ENCODE measurements around the gene EN1. TPM values are rescaled to one million over a fixed set of nuclear protein-coding genes. Genes with fewer than 3 reads are reported as not detected.

EN1 gene
- total RNA-seq, 1 experiment from 2014 or later, result 0.26 TPM

DNA sequence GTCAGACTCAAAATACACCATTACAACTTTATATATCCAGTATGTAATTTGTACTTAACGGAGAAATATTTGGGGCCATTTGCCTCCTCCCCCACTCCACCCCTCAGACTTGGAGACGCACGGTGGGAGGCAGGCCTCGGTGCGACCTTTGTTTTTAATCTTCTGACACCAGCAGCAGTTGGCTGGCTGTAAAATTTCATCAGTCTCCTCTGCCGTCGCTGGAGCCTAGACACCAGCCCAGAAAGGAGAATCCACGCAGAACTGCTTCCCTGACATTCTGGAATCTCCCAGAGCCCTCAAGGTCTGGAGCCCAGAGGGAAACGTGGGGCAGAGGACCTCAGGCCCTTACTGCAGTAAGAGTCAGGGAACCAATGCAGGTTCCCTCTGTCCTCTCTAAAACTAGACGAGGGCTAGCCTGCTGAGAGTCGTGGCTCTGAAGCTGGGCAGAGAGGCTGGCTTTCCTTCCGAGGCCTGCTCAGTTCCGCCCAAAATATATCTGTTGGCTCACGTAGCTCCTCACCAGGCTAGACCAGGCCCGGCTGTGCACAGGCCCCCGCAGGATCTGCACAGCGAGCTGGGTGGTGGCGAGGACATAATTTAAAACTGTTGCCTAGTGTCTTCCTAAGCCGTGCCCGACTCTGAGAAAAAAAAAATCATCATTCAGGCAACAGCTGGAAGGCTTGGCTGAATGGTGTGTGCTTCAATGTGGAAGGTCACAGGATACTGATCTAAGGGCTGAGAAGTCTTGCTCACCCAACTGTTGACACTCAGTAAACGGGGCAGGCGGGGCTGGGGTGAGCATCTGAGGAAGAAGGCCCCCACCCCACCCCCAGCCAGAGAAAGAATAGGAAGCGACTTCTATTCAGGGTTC, 40.4 kb downstream of the EN1 start:
- TF ChIP-seq, protein P1, sequence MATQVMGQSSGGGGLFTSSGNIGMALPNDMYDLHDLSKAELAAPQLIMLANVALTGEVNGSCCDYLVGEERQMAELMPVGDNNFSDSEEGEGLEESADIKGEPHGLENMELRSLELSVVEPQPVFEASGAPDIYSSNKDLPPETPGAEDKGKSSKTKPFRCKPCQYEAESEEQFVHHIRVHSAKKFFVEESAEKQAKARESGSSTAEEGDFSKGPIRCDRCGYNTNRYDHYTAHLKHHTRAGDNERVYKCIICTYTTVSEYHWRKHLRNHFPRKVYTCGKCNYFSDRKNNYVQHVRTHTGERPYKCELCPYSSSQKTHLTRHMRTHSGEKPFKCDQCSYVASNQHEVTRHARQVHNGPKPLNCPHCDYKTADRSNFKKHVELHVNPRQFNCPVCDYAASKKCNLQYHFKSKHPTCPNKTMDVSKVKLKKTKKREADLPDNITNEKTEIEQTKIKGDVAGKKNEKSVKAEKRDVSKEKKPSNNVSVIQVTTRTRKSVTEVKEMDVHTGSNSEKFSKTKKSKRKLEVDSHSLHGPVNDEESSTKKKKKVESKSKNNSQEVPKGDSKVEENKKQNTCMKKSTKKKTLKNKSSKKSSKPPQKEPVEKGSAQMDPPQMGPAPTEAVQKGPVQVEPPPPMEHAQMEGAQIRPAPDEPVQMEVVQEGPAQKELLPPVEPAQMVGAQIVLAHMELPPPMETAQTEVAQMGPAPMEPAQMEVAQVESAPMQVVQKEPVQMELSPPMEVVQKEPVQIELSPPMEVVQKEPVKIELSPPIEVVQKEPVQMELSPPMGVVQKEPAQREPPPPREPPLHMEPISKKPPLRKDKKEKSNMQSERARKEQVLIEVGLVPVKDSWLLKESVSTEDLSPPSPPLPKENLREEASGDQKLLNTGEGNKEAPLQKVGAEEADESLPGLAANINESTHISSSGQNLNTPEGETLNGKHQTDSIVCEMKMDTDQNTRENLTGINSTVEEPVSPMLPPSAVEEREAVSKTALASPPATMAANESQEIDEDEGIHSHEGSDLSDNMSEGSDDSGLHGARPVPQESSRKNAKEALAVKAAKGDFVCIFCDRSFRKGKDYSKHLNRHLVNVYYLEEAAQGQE (IDR thresholded peaks at IDR 0.05; ENCODE audit: insufficient read depth in 1 of 2, low read depth in 2 of 2, low read length in 1 of 2), result no peak
- TF ChIP-seq TCF7L2 (IDR thresholded peaks at IDR 0.05; ENCODE audit: low read depth, low read length) (no peak), SIN3A (IDR thresholded peaks at IDR 0.05; ENCODE audit: borderline replicate concordance, insufficient read depth, low read depth, low read length) (no peak), POLR2AphosphoS5 (IDR thresholded peaks at IDR 0.05; ENCODE audit: low read depth, low read length) (no peak)
- TF ChIP-seq, protein P2, sequence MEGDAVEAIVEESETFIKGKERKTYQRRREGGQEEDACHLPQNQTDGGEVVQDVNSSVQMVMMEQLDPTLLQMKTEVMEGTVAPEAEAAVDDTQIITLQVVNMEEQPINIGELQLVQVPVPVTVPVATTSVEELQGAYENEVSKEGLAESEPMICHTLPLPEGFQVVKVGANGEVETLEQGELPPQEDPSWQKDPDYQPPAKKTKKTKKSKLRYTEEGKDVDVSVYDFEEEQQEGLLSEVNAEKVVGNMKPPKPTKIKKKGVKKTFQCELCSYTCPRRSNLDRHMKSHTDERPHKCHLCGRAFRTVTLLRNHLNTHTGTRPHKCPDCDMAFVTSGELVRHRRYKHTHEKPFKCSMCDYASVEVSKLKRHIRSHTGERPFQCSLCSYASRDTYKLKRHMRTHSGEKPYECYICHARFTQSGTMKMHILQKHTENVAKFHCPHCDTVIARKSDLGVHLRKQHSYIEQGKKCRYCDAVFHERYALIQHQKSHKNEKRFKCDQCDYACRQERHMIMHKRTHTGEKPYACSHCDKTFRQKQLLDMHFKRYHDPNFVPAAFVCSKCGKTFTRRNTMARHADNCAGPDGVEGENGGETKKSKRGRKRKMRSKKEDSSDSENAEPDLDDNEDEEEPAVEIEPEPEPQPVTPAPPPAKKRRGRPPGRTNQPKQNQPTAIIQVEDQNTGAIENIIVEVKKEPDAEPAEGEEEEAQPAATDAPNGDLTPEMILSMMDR (IDR thresholded peaks at IDR 0.05), result no peak
- no TSS peak for BruUV-seq (replicated peaks)
- Histone ChIP-seq H3K4me1 (ENCODE audit: control insufficient read depth, insufficient read depth, low read length) (no peaks in the 10 kb centered on the region), H3K27me3 (ENCODE audit: control insufficient read depth, insufficient read depth, low read length) (peaks cover 3% of the 10 kb centered on the region; the same call in 1 of the 2 replicates), H3K4me3 (ENCODE audit: low read depth in 2 of 2, low read length in 2 of 2) (no peak overlapping the region), H3K36me3 (ENCODE audit: control insufficient read depth, insufficient read depth, low read length) (no peaks in the 10 kb centered on the region), H3K9me3 (ENCODE audit: control insufficient read depth, insufficient read depth, low read depth, low read length) (no peaks in the 10 kb centered on the region), H3K27ac (ENCODE audit: low read length) (no peak overlapping the region)
- in situ Hi-C loops (cut with HindIII; ENCODE audit: low pct_unique_long_range_greater_than_20kb, low sequenced_read_pairs), result no loop called here
- POLR2A ChIA-PET, result no interaction called here
- no peak for ATAC-seq
- CTCF ChIA-PET, result interaction anchor here (0.6 kb wide), 1 partner anchor 1233 kb away, joined by 9 read pairs; no protein-coding TSS in a partner anchor
- no peak for DNase-seq (ENCODE audit: low read depth, low spot score)
- intact Hi-C loops (cut with micrococcal nuclease; ENCODE audit: unreplicated experiment), result no loop called here

DNA sequence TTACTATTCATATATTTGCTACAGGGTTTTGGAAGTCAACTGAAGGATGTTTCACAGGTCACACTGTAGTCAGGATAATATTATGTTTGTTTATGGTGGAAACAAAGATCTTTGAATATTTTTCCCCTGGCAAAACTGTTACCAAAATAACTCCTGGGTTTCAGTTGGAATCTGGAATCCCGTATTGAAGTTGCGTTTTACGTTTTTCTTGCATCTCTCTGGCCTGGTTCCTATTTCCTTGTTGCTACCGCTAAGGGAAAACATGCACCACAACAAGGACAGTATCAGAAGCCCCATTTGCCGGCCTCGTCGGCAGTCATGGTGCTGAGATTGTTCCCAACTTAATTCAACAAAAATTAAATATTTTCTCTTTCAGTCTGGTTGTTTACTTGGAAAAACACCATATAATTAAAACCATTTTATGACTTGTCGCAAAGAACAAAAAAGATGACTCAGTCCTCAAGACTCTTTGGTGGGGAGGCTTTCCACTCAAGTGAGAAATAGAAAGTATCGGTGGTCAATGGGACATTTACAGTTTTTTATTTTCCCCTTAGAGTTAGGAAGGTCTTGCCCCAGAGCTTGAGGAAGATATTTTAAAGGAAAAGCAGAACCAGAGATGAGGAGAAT, 42.3 kb downstream of the EN1 start:
- no peaks in the 10 kb centered on the region for H3K36me3 ChIP-seq (ENCODE audit: control insufficient read depth, insufficient read depth, low read length)
- H3K27me3 ChIP-seq (ENCODE audit: control insufficient read depth, insufficient read depth, low read length), result peaks cover 3% of the 10 kb centered on the region
- no peak overlapping the region for H3K27ac ChIP-seq (ENCODE audit: low read length)
- no peaks in the 10 kb centered on the region for H3K4me1 ChIP-seq (ENCODE audit: control insufficient read depth, insufficient read depth, low read length)
- no peak overlapping the region for H3K4me3 ChIP-seq (ENCODE audit: low read depth in 2 of 2, low read length in 2 of 2)
- no TSS peak for BruUV-seq (replicated peaks)
- intact Hi-C loops (cut with micrococcal nuclease; ENCODE audit: unreplicated experiment), result no loop called here
- H3K9me3 ChIP-seq (ENCODE audit: control insufficient read depth, insufficient read depth, low read depth, low read length), result no peaks in the 10 kb centered on the region
- POLR2A ChIA-PET, result no interaction called here
- TF ChIP-seq, protein P1 (IDR thresholded peaks at IDR 0.05; ENCODE audit: insufficient read depth in 1 of 2, low read depth in 2 of 2, low read length in 1 of 2), result no peak
- TF ChIP-seq POLR2AphosphoS5 (IDR thresholded peaks at IDR 0.05; ENCODE audit: low read depth, low read length), result no peak
- TF ChIP-seq, protein P2 (IDR thresholded peaks at IDR 0.05), result no peak
- CTCF ChIA-PET, result no interaction called here
- in situ Hi-C loops (cut with HindIII; ENCODE audit: low pct_unique_long_range_greater_than_20kb, low sequenced_read_pairs), result no loop called here
- ATAC-seq (no peak), DNase-seq (ENCODE audit: low read depth, low spot score) (no peak)

Data from Panc1 (cell line).